Activated B cell treated with CpG ODN at 0.5 μM for 24 hours (primary cell): ENCODE measurements around the gene PTRH1. TPM values are rescaled to one million over a fixed set of nuclear protein-coding genes. Genes with fewer than 3 reads are reported as not detected.

Source experiments
- ATAC-seq: fragments of 200-7000 bp; cut with Tn5 transposase; one replicate; pipeline ENCODE4 v1.10.0; 2021; ENCODE audit warnings: low read depth, mild to moderate bottlenecking, moderate library complexity
- CTCF ChIA-PET: fragments of 350-600 bp; sonication (Branson Sonifier 250); formaldehyde crosslinking; loops from one replicate; lab custom pipeline; 2021; ENCODE audit warnings: antibody characterized with exemption; lab: Charles Lee
- POLR2A ChIA-PET: fragments of 350-600 bp; sonication (Branson Sonifier 250); formaldehyde crosslinking; loops from one replicate; lab custom pipeline; 2021; ENCODE audit warnings: antibody characterized with exemption; lab: Charles Lee
- DNase-seq: peaks from one replicate; pipeline ENCODE4 v3.0.0; 2022
- H3K27ac Mint-ChIP-seq: one replicate; pipeline ENCODE4 v1.8.0; 2020; ENCODE audit warnings: mixed read lengths
- H3K27me3 Mint-ChIP-seq: one replicate; pipeline ENCODE4 v1.8.0; 2021; ENCODE audit warnings: mixed read lengths
- H3K36me3 Mint-ChIP-seq: one replicate; pipeline ENCODE4 v1.8.0; 2021; ENCODE audit warnings: low read depth, mixed read lengths
- H3K4me1 Mint-ChIP-seq: one replicate; pipeline ENCODE4 v1.8.0; 2021; ENCODE audit warnings: mixed read lengths
- H3K4me3 Mint-ChIP-seq: one replicate; pipeline ENCODE4 v1.8.0; 2020; ENCODE audit warnings: mild to moderate bottlenecking, mixed read lengths
- H3K9me3 Mint-ChIP-seq: one replicate; pipeline ENCODE4 v1.8.0; 2020; ENCODE audit warnings: mixed read lengths
- intact Hi-C: fragments of 100-400 bp; cut with micrococcal nuclease; formaldehyde crosslinking; loops from one replicate; pipeline ENCODE4 v1.15.1; 2024
- total RNA-seq: library from RNA; stranded (reverse); gene quantifications from 2 replicates; pipeline ENCODE4 v1.2.3, GENCODE V29; 2022
- TF ChIP-seq, protein P1 (sequence below): fragments of 200-600 bp; IDR thresholded peaks from one replicate; pipeline ENCODE4 v1.8.0; 2022; ENCODE audit warnings: antibody characterized with exemption, mild to moderate bottlenecking

The PTRH1 gene
- total RNA-seq, 1 donor from 2014 or later: 12.7 TPM

DNA sequence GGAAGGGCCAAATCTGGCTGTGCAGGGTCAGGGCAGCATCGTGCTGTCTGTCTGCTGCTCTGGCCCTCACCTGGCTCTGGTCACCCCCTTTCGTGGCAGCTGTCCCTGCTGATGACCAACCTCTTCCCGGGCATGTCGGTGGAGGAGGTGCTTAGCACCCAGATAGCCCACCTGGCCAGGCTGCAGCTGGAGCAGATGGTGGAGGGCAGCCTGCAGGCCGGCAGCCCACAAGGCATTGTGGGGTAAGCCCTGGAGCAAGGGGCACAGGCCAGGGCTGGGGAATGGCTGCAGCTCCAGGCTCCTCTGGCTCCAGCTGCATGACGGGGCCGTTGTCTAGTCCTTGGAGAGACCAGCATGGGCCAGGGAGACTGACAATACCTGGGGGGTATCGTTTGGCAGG, 11.4 kb upstream of the PTRH1 start:
- POLR2A ChIA-PET: no interaction called here
- CTCF ChIA-PET: no interaction called here
- ATAC-seq (no peak), DNase-seq (no peak)
- Mint-ChIP-seq H3K27me3 (peaks cover 5% of the 10 kb centered on the region), H3K4me1 (no peaks in the 10 kb centered on the region), H3K27ac (no peak overlapping the region), H3K36me3 (peaks cover 2% of the 10 kb centered on the region), H3K9me3 (no peaks in the 10 kb centered on the region), H3K4me3 (no peak overlapping the region)
- intact Hi-C loops: no loop called here
- TF ChIP-seq, protein P1, sequence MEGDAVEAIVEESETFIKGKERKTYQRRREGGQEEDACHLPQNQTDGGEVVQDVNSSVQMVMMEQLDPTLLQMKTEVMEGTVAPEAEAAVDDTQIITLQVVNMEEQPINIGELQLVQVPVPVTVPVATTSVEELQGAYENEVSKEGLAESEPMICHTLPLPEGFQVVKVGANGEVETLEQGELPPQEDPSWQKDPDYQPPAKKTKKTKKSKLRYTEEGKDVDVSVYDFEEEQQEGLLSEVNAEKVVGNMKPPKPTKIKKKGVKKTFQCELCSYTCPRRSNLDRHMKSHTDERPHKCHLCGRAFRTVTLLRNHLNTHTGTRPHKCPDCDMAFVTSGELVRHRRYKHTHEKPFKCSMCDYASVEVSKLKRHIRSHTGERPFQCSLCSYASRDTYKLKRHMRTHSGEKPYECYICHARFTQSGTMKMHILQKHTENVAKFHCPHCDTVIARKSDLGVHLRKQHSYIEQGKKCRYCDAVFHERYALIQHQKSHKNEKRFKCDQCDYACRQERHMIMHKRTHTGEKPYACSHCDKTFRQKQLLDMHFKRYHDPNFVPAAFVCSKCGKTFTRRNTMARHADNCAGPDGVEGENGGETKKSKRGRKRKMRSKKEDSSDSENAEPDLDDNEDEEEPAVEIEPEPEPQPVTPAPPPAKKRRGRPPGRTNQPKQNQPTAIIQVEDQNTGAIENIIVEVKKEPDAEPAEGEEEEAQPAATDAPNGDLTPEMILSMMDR: no peak

DNA sequence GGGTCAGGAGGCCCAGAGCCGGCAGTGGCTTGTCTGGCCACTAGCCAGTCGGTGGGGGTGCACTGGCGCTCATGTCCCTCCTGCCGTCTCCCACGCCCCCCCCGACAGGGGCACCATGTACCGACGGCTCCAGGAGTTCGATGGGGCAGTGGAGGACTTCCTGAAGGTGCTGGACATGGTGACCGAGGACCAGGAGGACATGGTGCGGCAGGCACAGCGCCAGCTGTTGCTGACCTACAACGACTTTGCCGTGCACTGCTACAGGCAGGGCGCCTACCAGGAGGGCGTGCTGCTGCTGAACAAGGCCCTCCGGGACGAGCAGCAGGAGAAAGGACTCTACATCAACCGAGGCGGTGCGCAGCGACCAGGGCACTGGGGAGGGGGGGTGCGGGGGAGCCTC, 8.5 kb upstream of the PTRH1 start:
- DNase-seq (no peak), ATAC-seq (no peak)
- H3K27ac Mint-ChIP-seq: no peak overlapping the region
- TF ChIP-seq, protein P1: no peak
- ChIA-PET POLR2A (interaction anchor here (1.3 kb wide), 1 partner anchor 11 kb away, joined by 3 read pairs; no protein-coding TSS in a partner anchor), CTCF (no interaction called here)
- intact Hi-C loops: no loop called here
- no peaks in the 10 kb centered on the region for H3K9me3 Mint-ChIP-seq
- H3K4me3 Mint-ChIP-seq: no peak overlapping the region
- H3K36me3 Mint-ChIP-seq: no peaks in the 10 kb centered on the region
- H3K27me3 Mint-ChIP-seq: peaks cover 5% of the 10 kb centered on the region
- peaks cover 2% of the 10 kb centered on the region for H3K4me1 Mint-ChIP-seq

DNA sequence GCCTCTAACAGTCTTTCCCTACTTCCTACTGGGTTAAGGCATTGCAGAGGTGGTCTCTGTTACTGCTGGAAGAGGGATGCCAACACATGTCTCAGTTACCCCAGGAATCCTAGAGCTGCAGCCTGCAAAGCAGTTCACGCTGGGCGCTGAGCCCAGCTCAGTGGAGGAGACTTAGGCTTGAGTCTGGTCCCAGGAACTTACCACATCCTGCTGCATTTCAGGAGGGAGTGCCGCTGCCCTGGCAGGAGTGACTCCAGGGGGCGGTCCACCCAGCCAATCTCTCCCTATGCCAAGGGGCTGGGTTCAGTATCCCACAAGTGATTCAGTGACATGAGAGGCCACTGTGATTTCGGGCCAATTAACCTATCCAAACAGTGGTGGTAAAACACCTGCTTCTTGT, 8.0 kb upstream of the PTRH1 start:
- no peak overlapping the region for H3K4me3 Mint-ChIP-seq
- no peak for ATAC-seq

DNA sequence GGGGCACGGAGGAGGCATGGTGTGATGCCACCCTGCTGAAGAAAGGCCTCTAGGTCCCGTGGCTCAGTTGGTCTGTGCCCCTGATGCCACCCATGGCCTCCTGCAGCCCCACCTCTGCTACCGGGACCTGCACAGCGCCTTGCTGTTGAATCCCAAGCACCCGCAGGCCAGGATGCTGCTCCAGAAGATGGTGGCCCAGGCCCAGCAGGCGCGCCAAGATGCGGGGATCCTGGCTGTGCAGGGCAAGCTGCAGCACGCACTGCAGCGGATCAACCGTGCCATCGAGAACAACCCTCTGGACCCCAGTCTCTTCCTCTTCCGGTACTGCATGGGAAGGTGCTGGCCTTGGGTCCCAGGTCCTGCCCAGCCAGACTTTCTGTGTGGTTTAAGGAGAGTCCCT, 7.5 kb upstream of the PTRH1 start:
- ATAC-seq: no peak
- TF ChIP-seq, protein P1: no peak
- POLR2A ChIA-PET: interaction anchor here (1.3 kb wide), 1 partner anchor 12 kb away, joined by 3 read pairs; no protein-coding TSS in a partner anchor
- Mint-ChIP-seq H3K36me3 (no peaks in the 10 kb centered on the region), H3K4me3 (no peak overlapping the region), H3K27me3 (peaks cover 5% of the 10 kb centered on the region), H3K4me1 (peaks cover 2% of the 10 kb centered on the region), H3K27ac (no peak overlapping the region), H3K9me3 (no peaks in the 10 kb centered on the region)
- CTCF ChIA-PET: no interaction called here
- intact Hi-C loops: no loop called here
- no peak for DNase-seq

More for the DNA sequence above, 8.0 kb upstream of the PTRH1 start:
- TF ChIP-seq, protein P1: no peak
- intact Hi-C loops: no loop called here
- DNase-seq: no peak
- ChIA-PET CTCF (no interaction called here), POLR2A (interaction anchor here (1.3 kb wide), 1 partner anchor 11 kb away, joined by 3 read pairs; no protein-coding TSS in a partner anchor)
- Mint-ChIP-seq H3K27ac (no peak overlapping the region), H3K9me3 (no peaks in the 10 kb centered on the region), H3K36me3 (no peaks in the 10 kb centered on the region), H3K27me3 (peaks cover 5% of the 10 kb centered on the region), H3K4me1 (peaks cover 2% of the 10 kb centered on the region)

DNA sequence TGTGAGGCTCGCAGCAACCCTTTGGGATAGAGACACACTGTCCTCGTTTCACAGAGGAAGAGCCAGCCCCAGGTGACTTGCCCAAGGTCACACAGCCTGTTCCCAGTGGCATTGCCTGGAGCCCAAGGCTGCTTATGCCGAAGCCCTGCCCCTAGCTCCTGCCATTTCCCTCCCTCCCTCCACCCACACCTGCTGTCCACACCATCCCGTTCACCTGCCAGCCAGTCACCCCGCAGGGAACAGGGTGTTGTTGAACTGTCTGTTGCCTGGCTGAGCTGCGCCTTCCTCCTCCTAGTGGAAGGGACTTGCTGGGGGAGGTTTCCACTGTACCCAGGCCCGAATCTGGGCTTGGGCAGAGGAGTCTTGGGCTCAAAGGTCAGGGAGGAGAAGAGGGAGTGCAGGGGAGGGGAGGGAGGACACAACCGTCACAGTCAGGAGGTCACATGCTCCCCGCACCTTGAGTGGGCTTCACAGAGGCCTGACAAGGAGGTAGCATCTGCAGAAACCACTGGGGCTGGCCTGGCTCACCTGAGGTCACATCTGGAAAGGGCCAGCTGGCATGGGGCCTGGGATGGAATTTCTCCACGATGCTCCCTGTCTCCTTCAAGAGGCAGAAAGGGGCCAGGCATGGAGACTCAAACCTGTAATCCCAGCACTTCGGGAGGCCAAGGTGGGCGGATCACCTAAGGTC, 6.7 kb upstream of the PTRH1 start:
- H3K9me3 Mint-ChIP-seq: no peaks in the 10 kb centered on the region
- H3K36me3 Mint-ChIP-seq: no peaks in the 10 kb centered on the region
- ChIA-PET POLR2A (no interaction called here), CTCF (no interaction called here)
- peaks cover 5% of the 10 kb centered on the region for H3K27me3 Mint-ChIP-seq
- no peak overlapping the region for H3K27ac Mint-ChIP-seq
- TF ChIP-seq, protein P1: no peak
- DNase-seq: no peak
- ATAC-seq: no peak
- intact Hi-C loops: no loop called here
- peaks cover 2% of the 10 kb centered on the region for H3K4me1 Mint-ChIP-seq
- H3K4me3 Mint-ChIP-seq: no peak overlapping the region
